B cell (primary cell): ENCODE measurements around the gene NKX6-2. TPM values are rescaled to one million over a fixed set of nuclear protein-coding genes. Genes with fewer than 3 reads are reported as not detected.

Experiments used
- ATAC-seq: fragments of 200-7000 bp; cut with Tn5 transposase; one replicate; pipeline ENCODE4 v1.10.0; 2021; ENCODE audit warnings: low read depth, mild to moderate bottlenecking, moderate number of reproducible peaks, moderate library complexity
- CTCF ChIA-PET: fragments of 350-600 bp; sonication (Branson Sonifier 250); formaldehyde crosslinking; loops from one replicate; lab custom pipeline; 2021; ENCODE audit warnings: antibody characterized with exemption, inconsistent platforms; lab: Charles Lee
- POLR2A ChIA-PET: fragments of 350-600 bp; sonication (Branson Sonifier 250); formaldehyde crosslinking; loops from one replicate; lab custom pipeline; 2021; ENCODE audit warnings: antibody characterized with exemption; lab: Charles Lee
- DNase-seq: peaks from one replicate; pipeline ENCODE4 v3.0.0; 2013
- H2AFZ ChIP-seq: 2 replicates; pipeline ENCODE4 v1.6.1; 2012; ENCODE audit warnings: mild to moderate bottlenecking, low read depth, low read length; ENCODE audit not compliant: insufficient read depth, poor library complexity, severe bottlenecking
- H3K27ac ChIP-seq, 2 donors: 1 replicate in 1 of 2; 2 replicates in 1 of 2; pipeline ENCODE4 v1.5.1; 2012 to 2013; ENCODE audit warnings: low read length in 2 of 2, mild to moderate bottlenecking in 2 of 2, moderate library complexity in 1 of 2
- H3K27me3 ChIP-seq, 4 experiments: fragments of 200-600 bp in 1 of 4; sonication (generic) in 1 of 4; replicated peaks in 1 of 4; 1 replicate in 2 of 4; 2 replicates in 2 of 4; pipeline versions ENCODE4 v1.6.1 to v1.7.0; 2013 to 2016; ENCODE audit warnings: low read length in 3 of 4, mild to moderate bottlenecking in 2 of 4, mixed read lengths in 1 of 4, moderate library complexity in 1 of 4; ENCODE audit not compliant: insufficient read depth in 4 of 4, control insufficient read depth in 3 of 4; ENCODE audit errors: control extremely low read depth in 1 of 4
- H3K36me3 ChIP-seq, 2 experiments: replicated peaks in 1 of 2; 1 replicate in 1 of 2; 2 replicates in 1 of 2; pipeline versions ENCODE4 v1.6.1 to v1.7.1; 2013; ENCODE audit warnings: low read length in 1 of 2; ENCODE audit not compliant: insufficient read depth in 2 of 2, control insufficient read depth in 1 of 2; ENCODE audit errors: control extremely low read depth in 1 of 2, extremely low read depth in 1 of 2
- H3K4me1 ChIP-seq, 2 donors: fragments of 200-600 bp in 1 of 2; sonication (generic) in 1 of 2; 1 replicate in 1 of 2; 2 replicates in 1 of 2; pipeline versions ENCODE4 v1.5.1 to v1.6.1; 2013 to 2017; ENCODE audit warnings: low read length in 2 of 2; ENCODE audit not compliant: control insufficient read depth in 2 of 2, insufficient read depth in 2 of 2
- H3K4me2 ChIP-seq: replicated peaks from 2 replicates; pipeline ENCODE3; 2012; ENCODE audit warnings: mild to moderate bottlenecking, low read depth, low read length; ENCODE audit not compliant: poor library complexity, severe bottlenecking
- H3K4me3 ChIP-seq, 5 experiments: fragments of 200-600 bp in 1 of 5; sonication (generic) in 1 of 5; 1 replicate in 3 of 5; 2 replicates in 2 of 5; pipeline versions ENCODE4 v1.5.1 to v1.7.0; 2011 to 2016; ENCODE audit warnings: low read length in 4 of 5, mild to moderate bottlenecking in 4 of 5, low read depth in 2 of 5, control low read depth in 1 of 5, moderate library complexity in 1 of 5; ENCODE audit not compliant: insufficient read depth in 1 of 5; ENCODE audit errors: control extremely low read depth in 1 of 5, extremely low read depth in 1 of 5
- H3K79me2 ChIP-seq: fragments of 200-600 bp; sonication (generic); one replicate; pipeline ENCODE4 v1.6.0; 2016; ENCODE audit warnings: low read length; ENCODE audit not compliant: control insufficient read depth, insufficient read depth
- H3K9ac ChIP-seq: fragments of 200-600 bp; sonication (generic); 2 replicates; pipeline ENCODE4 v1.6.1; 2017; ENCODE audit warnings: mild to moderate bottlenecking, low read length, moderate library complexity
- H3K9me3 ChIP-seq, 3 donors: one replicate each; pipeline versions ENCODE4 v1.6.1 to v1.7.1; 2013; ENCODE audit warnings: low read length in 2 of 3; ENCODE audit not compliant: control insufficient read depth in 2 of 3, insufficient read depth in 1 of 3; ENCODE audit errors: control extremely low read depth in 1 of 3
- H4K20me1 ChIP-seq: 2 replicates; pipeline ENCODE4 v1.6.0; 2012; ENCODE audit warnings: mild to moderate bottlenecking, low read length; ENCODE audit not compliant: insufficient read depth, control insufficient read depth, poor library complexity, severe bottlenecking
- H3K27ac Mint-ChIP-seq: one replicate; pipeline ENCODE4 v1.8.0; 2021; ENCODE audit warnings: mixed read lengths
- H3K27me3 Mint-ChIP-seq: one replicate; pipeline ENCODE4 v1.8.0; 2021; ENCODE audit warnings: mixed read lengths
- H3K4me1 Mint-ChIP-seq: one replicate; pipeline ENCODE4 v1.8.0; 2021; ENCODE audit warnings: mixed read lengths
- H3K4me3 Mint-ChIP-seq: one replicate; pipeline ENCODE4 v1.8.0; 2021; ENCODE audit warnings: mixed read lengths
- H3K9me3 Mint-ChIP-seq: one replicate; pipeline ENCODE4 v1.8.0; 2022; ENCODE audit warnings: mixed read lengths; ENCODE audit not compliant: insufficient read depth
- CTCF ChIP-seq: fragments of 200-600 bp; IDR thresholded peaks from one replicate; pipeline ENCODE4 v1.8.0; 2022; ENCODE audit warnings: antibody characterized with exemption, mild to moderate bottlenecking
- EZH2 ChIP-seq: IDR thresholded peaks from 2 replicates; pipeline ENCODE4 v1.6.1; 2012; ENCODE audit warnings: borderline replicate concordance, low read depth, mild to moderate bottlenecking, moderate library complexity, low read length; ENCODE audit not compliant: insufficient read depth, poor library complexity, severe bottlenecking
- WGBS: methylation state at CpG from one replicate; pipeline ENCODE4 v1.1.5; 2013; ENCODE audit warnings: missing lambda C conversion rate; ENCODE audit not compliant: insufficient coverage; 5-methylcytosine and 5-hydroxymethylcytosine counted together
- intact Hi-C: fragments of 100-400 bp; cut with micrococcal nuclease; formaldehyde crosslinking; loops from one replicate; pipeline ENCODE4 v1.10.0; 2022
- polyA plus RNA-seq: library from polyadenylated mRNA; depleted of rRNA; stranded (reverse); fragments of >200 nt; gene quantifications from 2 replicates; pipeline ENCODE4 v1.2.3, GENCODE V29; 2012
- total RNA-seq, 2 donors: library from RNA; stranded (reverse); fragments of 120-200 nt in 1 of 2; gene quantifications; 1 replicate in 1 of 2; 2 replicates in 1 of 2; pipeline versions ENCODE4 v1.2.3 to v1.2.4, GENCODE V29; 2013 to 2022

Gene NKX6-2
- total and polyA plus RNA-seq, 2 donors (not counting 1 experiment from before 2014, with no cell fraction given) = not detected

GRCh38 chr10:132806561-132807003 lies 20.6 kb upstream of the NKX6-2 start:
- H3K4me2 ChIP-seq = no peak overlapping the region
- no peaks in the 10 kb centered on the region for H3K79me2 ChIP-seq
- TF ChIP-seq EZH2 = no peak
- TF ChIP-seq CTCF = no peak
- H3K27me3 Mint-ChIP-seq = peaks cover 6% of the 10 kb centered on the region
- no peak overlapping the region for H2AFZ ChIP-seq
- POLR2A ChIA-PET = no interaction called here
- H3K9ac ChIP-seq = no peak overlapping the region
- no peak for ATAC-seq
- H3K36me3 ChIP-seq = no peaks in the 10 kb centered on the region
- H3K9me3 Mint-ChIP-seq = no peaks in the 10 kb centered on the region
- no peaks in the 10 kb centered on the region for H3K4me1 Mint-ChIP-seq
- no peaks in the 10 kb centered on the region for H4K20me1 ChIP-seq
- no peak overlapping the region for H3K27ac Mint-ChIP-seq
- CTCF ChIA-PET = no interaction called here
- peaks cover 0 to 8% (median 3%) of the 10 kb centered on the region in 3 donors for H3K9me3 ChIP-seq
- 91% methylated on average over 25 of the region's 25 CpGs for WGBS
- no peak overlapping the region for H3K27ac ChIP-seq
- no peak overlapping the region for H3K4me3 ChIP-seq
- no peaks in the 10 kb centered on the region for H3K4me1 ChIP-seq
- H3K27me3 ChIP-seq = no peaks in the 10 kb centered on the region
- no peak overlapping the region for H3K4me3 Mint-ChIP-seq
- no peak for DNase-seq
- intact Hi-C loops = no loop called here

- ChIA-PET CTCF (no interaction called here), POLR2A (no interaction called here)
- Mint-ChIP-seq H3K27me3 (peaks cover 6% of the 10 kb centered on the region), H3K27ac (no peak overlapping the region), H3K4me3 (no peak overlapping the region), H3K4me1 (no peaks in the 10 kb centered on the region), H3K9me3 (no peaks in the 10 kb centered on the region)
- Histone ChIP-seq H3K9ac (no peak overlapping the region), H3K79me2 (no peaks in the 10 kb centered on the region), H2AFZ (no peak overlapping the region), H3K9me3 (peaks cover 0 to 9% (median 3%) of the 10 kb centered on the region in 3 donors), H3K4me2 (no peak overlapping the region), H3K36me3 (no peaks in the 10 kb centered on the region), H4K20me1 (no peaks in the 10 kb centered on the region), H3K4me3 (no peak overlapping the region), H3K27ac (no peak overlapping the region), H3K27me3 (no peaks in the 10 kb centered on the region), H3K4me1 (no peaks in the 10 kb centered on the region)
- no peak for ATAC-seq
- DNase-seq = no peak
- TF ChIP-seq EZH2 (no peak), CTCF (no peak)
- intact Hi-C loops = no loop called here
- WGBS = 86% methylated on average over 4 of the region's 7 CpGs
Observed at GRCh38 chr10:132806110-132806509, 20.2 kb upstream of the NKX6-2 start.
